ENCODE results near the gene ISM2. TPM values are rescaled to one million over a fixed set of nuclear protein-coding genes. Genes with fewer than 3 reads are reported as not detected.

Gene ISM2
- total RNA-seq, 1 donor from 2014 or later, result not detected

DNA sequence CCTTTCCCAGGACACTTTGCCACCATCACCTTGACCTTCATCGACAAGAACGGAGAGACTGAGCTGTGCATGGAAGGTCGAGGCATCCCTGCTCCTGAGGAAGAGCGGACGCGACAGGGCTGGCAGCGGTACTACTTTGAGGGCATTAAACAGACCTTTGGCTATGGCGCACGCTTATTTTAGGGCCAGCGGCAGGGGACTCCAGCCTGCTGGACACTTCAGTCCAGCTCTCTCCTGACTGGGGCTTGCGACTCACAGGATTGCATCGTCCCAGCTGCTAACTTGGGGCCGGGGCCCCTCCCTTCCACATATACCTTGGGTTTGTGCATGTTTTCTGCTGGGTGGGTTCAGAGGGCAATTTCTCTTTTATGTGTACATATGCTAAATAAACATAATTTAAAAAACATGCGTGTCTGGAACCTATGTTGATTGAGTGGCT is 29.5 kb downstream of the ISM2 start:
- no peak for DNase-seq (ENCODE audit: low read depth)

DNA sequence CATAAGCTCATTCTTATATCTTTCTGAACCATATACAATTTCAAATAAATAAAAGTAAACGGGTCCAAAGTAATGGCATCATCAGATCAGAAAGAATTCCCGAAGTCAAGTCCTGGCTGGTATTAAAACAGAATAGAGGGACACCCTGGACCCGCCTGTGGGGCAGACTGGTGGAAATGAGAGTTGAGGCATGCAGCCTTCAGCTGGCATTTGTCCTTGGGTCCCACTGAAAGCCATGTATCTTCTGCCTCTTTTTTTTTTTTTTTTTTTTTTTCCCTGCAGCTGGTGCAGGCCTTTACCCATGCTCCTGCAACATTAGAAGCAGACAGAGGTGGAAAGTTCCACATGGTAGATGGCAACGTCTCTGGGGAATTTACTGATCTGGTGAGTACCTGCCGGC is 30.8 kb downstream of the ISM2 start:
- no peak for DNase-seq (ENCODE audit: low read depth)

DNA sequence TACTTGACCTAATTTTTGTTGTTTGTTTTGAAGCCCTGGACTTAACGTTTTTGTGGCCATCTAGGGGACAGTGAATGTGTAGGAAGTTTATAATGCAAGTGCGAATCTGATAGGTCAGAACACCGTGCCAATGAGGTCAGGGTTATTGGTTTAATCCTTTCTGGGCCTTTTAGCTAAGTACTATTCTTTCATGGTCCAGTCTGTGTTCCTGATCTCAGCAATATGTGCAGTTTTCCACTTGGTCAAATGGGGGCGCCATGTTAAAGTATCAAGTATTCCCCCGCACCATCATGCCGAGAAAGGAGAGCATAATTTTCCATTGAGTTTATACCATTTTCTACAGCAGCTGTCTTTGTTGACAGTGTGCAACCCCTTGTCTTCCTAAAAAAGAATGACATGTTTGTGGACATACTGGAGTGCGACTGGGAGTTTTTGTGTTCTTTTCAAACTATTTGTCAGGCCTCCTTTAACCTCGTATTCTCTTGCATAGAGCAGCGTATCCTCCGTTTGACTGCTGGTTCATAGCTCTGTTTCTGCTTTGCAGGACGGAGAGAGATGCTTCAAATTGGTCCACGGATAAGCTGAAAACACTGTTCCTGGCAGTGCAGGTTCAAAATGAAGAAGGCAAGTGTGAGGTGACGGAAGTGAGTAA is 39.4 kb downstream of the ISM2 start:
- peak; percentile 77 for DNase-seq (ENCODE audit: low read depth)

DNA sequence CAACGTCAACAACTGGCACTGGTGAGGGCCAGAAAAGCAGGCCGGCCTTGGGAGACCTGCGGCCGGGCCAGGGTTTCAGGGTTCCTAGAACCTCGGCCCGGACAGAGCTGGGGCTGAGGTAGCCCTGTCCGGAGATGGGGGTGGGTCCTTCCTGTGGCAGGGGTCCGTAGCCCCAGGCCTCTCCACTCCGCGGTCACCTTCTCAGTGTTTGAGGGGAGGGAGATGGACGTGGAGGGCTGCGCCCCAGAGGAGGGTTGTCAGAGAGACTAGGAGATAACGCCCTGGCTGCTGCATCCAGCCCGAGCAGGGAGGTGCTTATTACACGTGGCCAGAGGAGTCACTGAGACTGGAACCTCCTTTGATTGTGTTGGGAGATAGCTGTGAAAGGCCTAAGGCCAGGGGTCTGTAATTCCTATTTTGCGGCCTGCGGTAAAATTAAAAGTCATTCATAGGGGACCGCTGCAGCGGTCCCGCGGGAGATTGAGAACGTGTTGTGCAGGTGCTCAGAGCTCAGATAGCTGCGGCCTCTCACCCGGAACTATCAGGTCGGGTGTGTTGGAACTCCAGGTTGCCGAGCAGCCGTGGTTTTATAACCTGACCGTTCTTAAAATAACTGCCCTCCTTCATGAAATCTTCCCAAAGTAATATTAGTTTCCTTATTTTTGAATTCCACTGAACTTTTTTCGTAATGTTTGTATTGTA is 40.2 kb downstream of the ISM2 start:
- DNase-seq (ENCODE audit: low read depth), result peak; percentile 27

DNA sequence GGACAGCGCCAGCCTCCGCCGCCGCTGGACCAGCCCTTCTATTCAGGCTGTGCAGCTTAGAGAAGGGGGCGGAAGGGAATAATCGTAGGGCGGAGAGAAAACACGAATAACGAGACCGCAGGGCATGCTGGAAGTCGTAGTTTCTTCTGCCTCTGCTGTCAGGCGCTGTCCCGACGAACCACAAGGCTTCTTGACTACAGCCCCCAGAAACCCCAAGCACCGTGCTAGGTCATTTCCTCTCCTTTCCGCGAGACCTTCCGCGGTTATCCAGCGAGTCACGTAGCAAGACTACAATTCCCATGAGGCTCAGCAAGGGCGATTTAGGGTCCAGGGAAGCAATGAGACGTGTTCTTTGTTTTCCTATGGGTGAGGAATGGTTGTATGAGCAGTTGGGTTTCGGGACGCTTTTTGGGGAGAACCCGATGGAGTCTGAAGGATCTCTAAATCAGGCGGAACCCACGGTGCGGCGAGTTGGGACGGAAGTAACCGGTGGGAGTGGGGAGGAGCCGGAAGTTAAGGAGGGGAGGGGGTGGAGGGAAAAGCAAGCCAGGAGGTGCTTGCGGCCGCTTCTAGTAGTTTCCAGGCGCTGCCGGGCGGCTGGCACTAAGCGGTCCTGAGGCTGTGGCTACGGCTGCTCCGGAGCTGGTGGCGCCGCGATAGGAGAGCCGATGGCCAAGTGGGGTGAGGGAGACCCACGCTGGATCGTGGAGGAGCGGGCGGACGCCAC is 40.9 kb downstream of the ISM2 start, which contains the start of the genes AHSA1 and VIPAS39:
Gene AHSA1, plus strand, starts transcription at position 572 of the 727 bp plus-strand sequence. Its CDS starts 97 bp downstream, at position 669.
Gene VIPAS39, minus strand, starts transcription at position 80 of the 727 bp plus-strand sequence. CDS start 3,499 bp downstream, outside the sequence.
- DNase-seq (ENCODE audit: low read depth), result peak; percentile 99

DNA sequence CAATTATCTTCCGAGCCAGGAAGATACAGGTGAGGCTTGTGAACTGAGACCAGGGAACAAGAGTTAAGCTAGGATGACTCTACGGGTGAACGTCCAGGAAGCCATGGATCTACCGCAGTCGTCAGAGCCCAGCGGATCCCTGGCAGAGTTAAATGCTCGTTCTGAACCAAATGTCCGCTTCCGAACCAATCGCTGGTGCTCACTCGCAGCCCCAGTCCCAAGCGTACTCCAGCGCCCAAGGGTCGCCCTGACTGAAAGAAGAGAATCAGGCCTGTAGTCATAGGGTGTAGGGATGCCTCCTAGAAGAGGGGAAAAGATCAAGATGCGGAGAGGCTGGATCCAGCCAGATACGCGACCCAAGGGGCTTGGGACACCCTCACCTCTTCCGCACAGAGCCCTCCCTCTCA is 41.5 kb downstream of the ISM2 start:
- no peak for DNase-seq (ENCODE audit: low read depth)

DNA sequence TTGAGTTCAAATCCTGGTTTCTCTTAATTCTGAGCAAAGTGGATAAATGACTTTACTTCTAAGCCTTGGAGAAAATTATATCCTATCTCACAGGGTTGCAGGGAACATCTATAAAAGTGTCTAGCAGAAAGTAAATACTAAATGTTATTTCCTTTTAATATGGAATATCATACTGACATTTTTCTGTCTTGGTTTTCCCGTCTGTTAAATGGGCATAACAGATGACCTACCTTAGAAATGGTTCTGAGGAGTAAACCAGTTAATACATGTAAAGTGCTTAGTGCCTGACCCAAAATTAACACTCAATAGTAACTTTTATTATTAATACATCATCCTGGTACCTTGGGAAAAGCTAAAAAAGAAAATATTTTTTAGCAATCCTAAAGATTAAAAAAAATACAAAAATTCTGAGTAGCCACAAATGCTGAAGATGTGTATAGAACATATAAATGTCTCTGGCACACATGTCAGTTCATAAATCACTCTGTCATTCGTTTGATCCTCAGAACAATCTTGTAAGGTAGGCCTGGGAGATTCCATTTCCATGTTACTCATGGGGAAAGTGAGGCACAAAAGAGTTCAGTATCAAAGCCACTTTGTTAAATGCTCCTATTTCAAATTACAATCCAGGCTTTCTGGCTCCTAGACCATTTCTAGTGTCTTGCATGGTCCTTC is 42.5 kb downstream of the ISM2 start:
- DNase-seq (ENCODE audit: low read depth), result no peak

DNA sequence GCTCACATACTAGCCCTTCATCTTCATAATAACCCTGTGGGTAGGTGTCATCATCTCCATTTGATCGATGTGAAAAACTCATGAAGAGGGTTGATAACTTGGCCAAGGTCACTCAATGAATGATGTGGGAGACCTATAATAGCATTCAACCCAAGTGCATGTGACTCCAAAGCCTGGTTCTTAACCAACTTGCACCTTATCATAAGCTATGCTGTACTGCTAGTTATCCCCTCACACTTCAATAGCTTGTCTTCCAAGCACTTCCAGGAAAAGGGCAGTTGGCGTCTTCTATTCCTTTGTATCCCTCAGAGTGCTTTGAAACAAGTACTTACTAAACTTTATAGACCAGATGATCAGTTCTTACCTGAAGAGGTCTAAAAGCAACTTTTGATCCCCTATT is 56.4 kb downstream of the ISM2 start:
- DNase-seq (ENCODE audit: low read depth), result no peak

DNA sequence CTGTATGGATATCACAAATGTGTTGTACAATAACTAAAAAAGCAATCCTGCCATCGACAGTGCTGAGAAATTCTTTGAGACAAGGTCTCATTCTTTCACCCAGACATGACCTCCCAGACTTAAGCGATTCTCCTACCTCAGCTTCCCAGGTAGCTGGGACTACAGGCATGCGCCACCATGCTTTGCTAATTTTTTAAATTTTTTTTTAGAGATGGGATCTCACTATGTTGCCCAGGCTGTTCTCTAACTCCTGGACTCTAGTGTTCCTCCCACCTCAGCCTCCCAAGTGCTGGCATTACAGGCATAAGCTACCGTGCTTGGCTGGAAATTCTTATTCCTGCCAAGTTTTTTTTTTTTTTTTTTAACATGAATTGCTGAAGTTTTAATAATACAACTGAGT is 58.8 kb downstream of the ISM2 start:
- DNase-seq (ENCODE audit: low read depth), result no peak

DNA sequence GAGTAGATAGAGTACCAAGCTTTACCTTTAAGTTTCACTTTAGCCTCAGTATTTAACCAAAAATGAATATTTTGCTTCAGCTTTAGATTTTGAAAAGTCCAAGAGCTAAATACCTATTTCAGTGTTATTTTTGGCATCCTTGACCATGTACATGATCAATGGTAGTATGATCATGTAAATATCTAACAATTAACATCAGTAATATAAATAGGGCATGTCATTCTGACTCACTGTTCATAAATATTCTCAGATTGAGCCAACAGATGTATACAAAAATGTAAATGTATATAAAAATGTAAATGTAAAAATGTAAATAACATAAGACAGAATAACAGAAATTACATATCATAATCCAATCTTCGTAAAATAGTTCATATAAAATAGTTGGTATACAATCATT is 60.0 kb downstream of the ISM2 start:
- DNase-seq (ENCODE audit: low read depth), result no peak

DNA sequence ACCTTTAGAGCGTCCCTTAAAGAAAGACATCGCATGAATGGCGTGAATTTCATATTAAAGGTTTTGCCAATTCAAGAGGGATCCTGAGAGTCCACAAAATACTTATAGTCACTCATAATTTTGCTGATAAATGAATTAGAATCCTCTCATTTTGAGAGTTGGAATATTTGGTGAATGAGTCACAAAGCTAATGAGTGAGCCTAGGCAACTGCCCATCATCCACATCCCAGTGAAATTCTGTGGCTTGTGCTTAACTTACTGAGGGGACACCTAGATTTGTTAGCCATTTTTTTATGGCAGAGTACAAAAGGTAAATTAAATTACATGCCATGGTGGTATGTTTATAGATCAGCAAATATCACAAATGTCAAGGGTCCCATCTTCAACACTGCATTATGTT is 62.6 kb downstream of the ISM2 start:
- DNase-seq (ENCODE audit: low read depth), result no peak

DNA sequence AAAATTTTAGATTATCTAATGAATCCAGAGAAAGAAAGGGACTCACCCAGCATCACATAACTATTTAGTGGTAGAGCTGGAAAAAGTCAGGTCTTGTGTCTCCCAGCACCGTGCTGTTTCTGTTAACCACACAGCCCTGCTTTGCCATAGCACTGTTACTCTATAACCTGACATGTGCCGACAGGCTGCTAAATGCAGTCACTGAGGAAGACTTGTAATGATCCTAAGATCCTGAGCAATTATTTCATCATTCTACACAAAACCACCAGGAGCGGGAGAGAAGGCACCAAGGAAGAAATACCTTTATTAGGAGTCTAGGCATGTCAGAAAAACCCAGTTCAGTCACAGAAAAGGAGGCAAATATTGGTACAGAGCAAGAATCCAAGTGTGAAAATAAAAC is 72.2 kb downstream of the ISM2 start:
- no peak for DNase-seq (ENCODE audit: low read depth)

DNA sequence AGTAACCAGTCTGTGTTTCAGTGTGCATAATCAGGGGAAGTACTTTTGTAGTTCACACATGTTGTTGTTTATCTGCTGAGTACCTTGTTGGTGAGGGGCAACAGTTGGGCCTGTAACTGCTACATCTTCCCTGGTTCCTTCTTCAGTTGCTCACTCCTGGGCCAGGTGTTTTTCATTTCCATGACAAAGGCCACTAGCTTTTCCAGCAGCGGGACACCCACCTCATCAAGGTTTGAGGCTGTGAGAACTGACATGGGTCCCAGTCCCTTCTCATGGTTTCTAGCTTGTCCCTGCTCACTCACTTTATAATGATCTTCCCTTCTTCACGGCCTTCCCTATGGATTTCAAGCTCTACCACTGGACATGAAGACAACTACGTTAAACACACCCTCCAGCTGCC is 73.8 kb downstream of the ISM2 start:
- DNase-seq (ENCODE audit: low read depth), result no peak

Other genes with a start within 250 kb of the ISM2 start
- not detected in 2 replicates for gene NGB, start 227.6 kb downstream of the ISM2 start, total RNA-seq
- gene POMT2, start 177.9 kb downstream of the ISM2 start, total RNA-seq, result 15.9 and 17.6 TPM in 2 replicates
- gene GSTZ1, start 177.8 kb downstream of the ISM2 start, total RNA-seq, result 35.1 and 40.1 TPM in 2 replicates
- gene TMED8, start 121.7 kb downstream of the ISM2 start, total RNA-seq, result 5.5 and 6.0 TPM in 2 replicates
- gene SAMD15, start 121.4 kb downstream of the ISM2 start, total RNA-seq, result 0.99 and 1.7 TPM in 2 replicates
- gene NOXRED1, start 75.3 kb downstream of the ISM2 start, total RNA-seq, result not detected in 2 replicates
- 20.0 and 20.2 TPM in 2 replicates for gene VIPAS39, start 41.2 kb downstream of the ISM2 start, total RNA-seq
- 165 and 207 TPM in 2 replicates for gene AHSA1, start 40.7 kb downstream of the ISM2 start, total RNA-seq
- gene SPTLC2, start 117.8 kb upstream of the ISM2 start, total RNA-seq, result 10.5 and 11.6 TPM in 2 replicates
- 8.5 and 9.6 TPM in 2 replicates for gene ALKBH1, start 209.2 kb upstream of the ISM2 start, total RNA-seq
- 178 and 295 TPM in 2 replicates for gene SLIRP, start 209.3 kb upstream of the ISM2 start, total RNA-seq

All from myocyte (in vitro differentiated cells).